Measurements from ENCODE around the gene FABP7.

The FABP7 gene

DNA sequence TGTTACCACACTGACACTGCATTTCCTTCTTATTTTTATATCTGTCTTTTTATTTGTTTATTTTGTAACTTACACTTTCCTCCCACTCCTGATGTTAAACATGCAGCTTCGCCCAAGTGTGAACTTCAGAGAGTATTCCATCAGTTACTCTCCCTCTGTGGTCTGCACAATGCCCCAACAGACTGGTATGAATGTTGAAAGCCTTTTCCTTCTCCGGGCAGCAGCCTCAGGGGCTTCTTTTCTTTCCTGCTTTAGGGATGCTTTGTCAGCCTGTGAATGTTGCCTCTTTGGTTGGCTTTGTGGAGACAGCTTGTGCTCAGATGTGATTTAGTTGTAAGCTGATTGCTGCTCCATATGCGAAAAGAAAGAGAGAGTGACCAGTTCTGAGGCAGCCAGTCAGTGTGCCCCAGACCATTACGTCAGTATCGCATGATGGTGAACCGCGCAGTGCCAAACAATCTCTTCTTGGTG, 53.5 kb downstream of the FABP7 start:
- Mint-ChIP-seq H3K36me3 (no peaks in the 10 kb centered on the region), H3K9me3 (no peaks in the 10 kb centered on the region), H3K4me1 (no peaks in the 10 kb centered on the region), H3K4me3 (no peak overlapping the region), H3K27ac (no peak overlapping the region), H3K27me3 (peaks cover 6% of the 10 kb centered on the region)
